ENCODE measurements around the gene TNNI3.

Gene TNNI3

DNA sequence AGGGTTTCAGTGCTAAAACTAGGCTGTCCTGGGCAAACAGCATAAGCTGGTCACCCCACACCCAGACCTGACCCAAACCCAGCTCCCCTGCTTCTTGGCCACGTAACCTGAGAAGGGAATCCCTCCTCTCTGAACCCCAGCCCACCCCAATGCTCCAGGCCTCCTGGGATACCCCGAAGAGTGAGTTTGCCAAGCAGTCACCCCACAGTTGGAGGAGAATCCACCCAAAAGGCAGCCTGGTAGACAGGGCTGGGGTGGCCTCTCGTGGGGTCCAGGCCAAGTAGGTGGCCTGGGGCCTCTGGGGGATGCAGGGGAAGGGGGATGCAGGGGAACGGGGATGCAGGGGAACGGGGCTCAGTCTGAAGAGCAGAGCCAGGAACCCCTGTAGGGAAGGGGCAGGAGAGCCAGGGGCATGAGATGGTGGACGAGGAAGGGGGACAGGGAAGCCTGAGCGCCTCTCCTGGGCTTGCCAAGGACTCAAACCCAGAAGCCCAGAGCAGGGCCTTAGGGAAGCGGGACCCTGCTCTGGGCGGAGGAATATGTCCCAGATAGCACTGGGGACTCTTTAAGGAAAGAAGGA lies 42.9 kb downstream of the TNNI3 start:
- Histone ChIP-seq H3K36me3 (0 out of 2 replicates have a peak, but pooled peaks cover 2% of the 10 kb centered on the region), H3K4me1 (no peaks in the 10 kb centered on the region), H3K4me3 (ENCODE audit: low read depth, low read length) (no peak overlapping the region), H3K9me3 (no peaks in the 10 kb centered on the region), H3K27me3 (peaks cover under 1% of the 10 kb centered on the region)
- TF ChIP-seq CTCF (IDR thresholded peaks at IDR 0.05; ENCODE audit: low read depth, low read length) = no peak
- no peak for DNase-seq

DNA sequence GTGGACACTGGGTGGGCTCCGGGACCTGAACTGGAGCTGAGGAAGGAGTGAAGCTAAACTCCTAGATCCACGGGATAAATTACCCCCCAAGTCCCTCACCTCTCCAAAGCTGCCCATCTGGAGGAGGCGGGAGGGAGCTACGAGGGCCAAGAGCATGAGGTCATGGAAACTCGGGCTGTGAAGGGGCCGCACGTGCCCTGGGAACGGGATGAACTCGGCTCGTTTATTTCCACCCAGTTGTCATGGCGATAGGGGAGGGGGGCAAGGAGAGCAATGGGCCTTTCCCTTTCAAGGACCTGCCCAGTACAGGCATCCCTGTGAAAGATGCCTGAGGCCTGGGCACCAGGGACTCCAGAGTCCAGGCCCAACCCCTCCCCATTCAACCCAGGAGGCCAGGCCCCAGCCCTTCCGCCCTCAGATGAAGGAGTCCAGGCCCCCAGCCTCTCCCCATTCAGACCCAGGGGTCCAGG lies 43.9 kb downstream of the TNNI3 start:
- H3K27me3 ChIP-seq = no peaks in the 10 kb centered on the region
- no peak overlapping the region for H3K4me3 ChIP-seq (ENCODE audit: low read depth, low read length)
- DNase-seq = no peak
- H3K36me3 ChIP-seq = peaks cover 9% of the 10 kb centered on the region
- no peaks in the 10 kb centered on the region for H3K4me1 ChIP-seq
- TF ChIP-seq CTCF (IDR thresholded peaks at IDR 0.05; ENCODE audit: low read depth, low read length) = no peak
- H3K9me3 ChIP-seq = no peaks in the 10 kb centered on the region

DNA sequence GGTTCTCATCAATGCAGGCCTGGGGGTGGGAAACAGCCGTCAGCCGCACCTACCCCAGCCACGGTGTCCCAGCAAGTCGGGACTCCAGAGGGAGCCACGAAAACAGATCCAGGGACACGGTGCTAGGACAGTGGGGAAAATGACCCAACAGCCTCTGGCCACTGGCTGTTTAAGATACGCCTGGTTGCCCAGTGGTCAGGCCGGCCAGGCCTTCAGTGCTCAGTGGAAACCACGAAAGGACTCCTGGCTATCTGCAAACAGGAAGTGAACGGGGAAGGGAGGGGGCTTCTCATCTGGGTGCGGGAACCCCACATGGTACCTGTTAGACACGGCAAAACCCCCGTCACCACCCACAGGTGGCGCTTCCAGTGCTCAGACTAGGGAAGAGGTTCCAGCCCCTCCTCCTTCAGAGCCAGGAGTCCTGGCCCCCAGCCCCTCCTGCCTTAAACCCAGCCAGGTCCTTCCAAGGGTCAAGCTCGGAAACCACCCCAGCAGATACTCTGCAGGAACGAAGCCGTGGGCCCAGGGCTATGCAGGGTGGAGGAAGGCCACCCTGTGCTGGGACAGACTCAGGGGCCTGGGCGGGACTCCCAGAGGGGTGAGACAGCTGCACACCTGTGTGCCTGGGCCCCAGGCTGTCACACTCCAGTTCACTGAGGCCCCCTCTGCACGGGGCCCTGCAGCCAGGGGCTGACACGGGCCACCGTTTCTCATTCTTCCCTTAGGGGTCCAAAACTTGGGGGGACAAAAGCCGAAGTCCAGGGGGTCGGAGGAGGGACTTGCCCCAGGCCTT lies 44.6 kb downstream of the TNNI3 start:
- H3K9me3 ChIP-seq = no peaks in the 10 kb centered on the region
- no peak for DNase-seq
- no peaks in the 10 kb centered on the region for H3K27me3 ChIP-seq
- TF ChIP-seq CTCF (IDR thresholded peaks at IDR 0.05; ENCODE audit: low read depth, low read length) = no peak
- peaks cover 9% of the 10 kb centered on the region for H3K36me3 ChIP-seq
- no peaks in the 10 kb centered on the region for H3K4me1 ChIP-seq
- no peak overlapping the region for H3K4me3 ChIP-seq (ENCODE audit: low read depth, low read length)

DNA sequence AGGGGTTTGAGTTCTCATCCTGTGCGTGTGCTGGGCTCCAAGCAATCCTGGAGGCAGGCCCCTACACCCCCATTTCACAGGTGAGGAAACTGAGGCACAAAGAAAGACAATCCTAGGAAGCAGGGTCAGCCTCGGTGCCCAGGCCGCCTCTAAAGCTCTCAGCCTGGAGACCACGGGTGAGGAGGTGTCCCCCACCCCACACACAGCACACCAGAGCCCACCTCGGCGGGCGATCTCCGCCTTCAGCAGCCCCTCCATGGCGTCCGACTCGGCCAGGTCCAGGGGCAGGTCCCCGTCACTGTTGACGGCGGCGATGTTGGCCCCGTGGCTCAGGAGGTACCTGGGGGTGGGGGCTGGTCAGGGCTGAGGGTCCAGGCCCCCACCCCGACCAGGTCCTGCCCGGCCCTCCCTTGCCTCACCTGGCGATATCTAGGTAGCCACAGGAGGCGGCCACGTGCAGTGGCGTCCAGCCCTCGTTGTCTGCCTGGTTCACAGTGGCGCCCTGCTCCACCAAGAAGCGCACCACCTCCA lies 45.2 kb downstream of the TNNI3 start:
- no peak for TF ChIP-seq CTCF (IDR thresholded peaks at IDR 0.05; ENCODE audit: low read depth, low read length)
- H3K36me3 ChIP-seq = peaks cover 9% of the 10 kb centered on the region
- H3K4me1 ChIP-seq = no peaks in the 10 kb centered on the region
- H3K27me3 ChIP-seq = no peaks in the 10 kb centered on the region
- no peak overlapping the region for H3K4me3 ChIP-seq (ENCODE audit: low read depth, low read length)
- no peaks in the 10 kb centered on the region for H3K9me3 ChIP-seq
- DNase-seq = no peak

- no peaks in the 10 kb centered on the region for H3K9me3 ChIP-seq
- H3K4me3 ChIP-seq (ENCODE audit: low read depth, low read length) = no peak overlapping the region
- H3K4me1 ChIP-seq = no peaks in the 10 kb centered on the region
- no peaks in the 10 kb centered on the region for H3K27me3 ChIP-seq
- no peak for DNase-seq
- no peak for TF ChIP-seq CTCF (IDR thresholded peaks at IDR 0.05; ENCODE audit: low read depth, low read length)
- peaks cover 9% of the 10 kb centered on the region for H3K36me3 ChIP-seq
Observed at GRCh38 chr19:55111238-55111831, 46.2 kb downstream of the TNNI3 start.

Data from BE2C (cell line).